HG03460 (cell line): Measurements from ENCODE around the gene CYP3A4.
A peak's percentile ranks its signal among the peaks of the same experiment; 100 is the strongest.
"Not testable (repeated sequence)": the region's sequence is repeated elsewhere in the genome, so short reads cannot be mapped to it uniquely, and the experiment has no call there.

Experiments
- ATAC-seq: cut with Tn5 transposase; IDR thresholded peaks from one replicate; pipeline ENCODE4 v1.9.1; 2021; ENCODE audit not compliant: unreplicated experiment

The CYP3A4 gene

GRCh38 chr7:99793443-99793842 is 9.5 kb upstream of the CYP3A4 start:
- no peak for ATAC-seq

- ATAC-seq, result no peak
Observed at GRCh38 chr7:99792967-99793366, 9.0 kb upstream of the CYP3A4 start.

GRCh38 chr7:99791667-99792369 is 7.8 kb upstream of the CYP3A4 start:
- ATAC-seq, result no peak

- ATAC-seq, result no peak
Observed at GRCh38 chr7:99791021-99791420, 7.0 kb upstream of the CYP3A4 start.

- ATAC-seq, result no peak
Observed at GRCh38 chr7:99790407-99790806, 6.4 kb upstream of the CYP3A4 start.

GRCh38 chr7:99789441-99790070 is 5.6 kb upstream of the CYP3A4 start:
- no peak for ATAC-seq

GRCh38 chr7:99788554-99788953 is 4.6 kb upstream of the CYP3A4 start:
- no peak for ATAC-seq

GRCh38 chr7:99786726-99787335 is 2.8 kb upstream of the CYP3A4 start:
- ATAC-seq, result no peak

GRCh38 chr7:99785654-99786053 is 1.7 kb upstream of the CYP3A4 start:
- not testable (repeated sequence) for ATAC-seq

GRCh38 chr7:99782012-99782953 is 1.7 kb downstream of the CYP3A4 start:
- no peak for ATAC-seq

- no peak for ATAC-seq
Observed at GRCh38 chr7:99780588-99780987, 3.4 kb downstream of the CYP3A4 start.

GRCh38 chr7:99779949-99780348 is 4.0 kb downstream of the CYP3A4 start:
- no peak for ATAC-seq

GRCh38 chr7:99778880-99779279 is 5.1 kb downstream of the CYP3A4 start:
- no peak for ATAC-seq

- ATAC-seq, result not testable (repeated sequence)
Observed at GRCh38 chr7:99773395-99773794, 10.6 kb downstream of the CYP3A4 start.

GRCh38 chr7:99772565-99772964 is 11.4 kb downstream of the CYP3A4 start:
- ATAC-seq, result no peak

- not testable (repeated sequence) for ATAC-seq
Observed at GRCh38 chr7:99769494-99769893, 14.5 kb downstream of the CYP3A4 start.

- no peak for ATAC-seq
Observed at GRCh38 chr7:99768471-99768870, 15.5 kb downstream of the CYP3A4 start.

- peak; percentile 88 for ATAC-seq
Observed at GRCh38 chr7:99767662-99768061, 16.3 kb downstream of the CYP3A4 start.

GRCh38 chr7:99766484-99767099 is 17.4 kb downstream of the CYP3A4 start:
- ATAC-seq, result no peak

GRCh38 chr7:99764478-99764877 is 19.5 kb downstream of the CYP3A4 start:
- no peak for ATAC-seq
